ENCODE measurements around the gene HABP2.

DNA sequence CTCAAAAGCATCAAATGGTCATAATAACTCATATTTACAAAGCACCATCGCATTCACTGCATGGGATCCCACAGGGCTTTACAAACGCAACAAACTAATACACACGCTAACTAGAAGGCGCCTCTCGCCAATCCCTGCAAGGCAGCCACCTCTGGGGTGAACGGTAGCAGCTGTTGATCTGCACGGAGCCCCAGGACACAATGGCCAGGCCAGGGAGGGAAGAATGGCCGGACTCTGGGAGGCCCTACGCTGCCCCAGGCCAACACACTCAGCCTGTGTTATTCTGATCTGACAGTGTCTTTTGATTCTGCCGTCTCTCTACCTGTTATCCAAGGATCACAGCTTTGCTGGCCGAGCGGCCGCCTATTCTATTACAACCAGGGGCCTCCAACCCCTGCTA is 41.8 kb downstream of the HABP2 start:
- TF ChIP-seq, protein P1, sequence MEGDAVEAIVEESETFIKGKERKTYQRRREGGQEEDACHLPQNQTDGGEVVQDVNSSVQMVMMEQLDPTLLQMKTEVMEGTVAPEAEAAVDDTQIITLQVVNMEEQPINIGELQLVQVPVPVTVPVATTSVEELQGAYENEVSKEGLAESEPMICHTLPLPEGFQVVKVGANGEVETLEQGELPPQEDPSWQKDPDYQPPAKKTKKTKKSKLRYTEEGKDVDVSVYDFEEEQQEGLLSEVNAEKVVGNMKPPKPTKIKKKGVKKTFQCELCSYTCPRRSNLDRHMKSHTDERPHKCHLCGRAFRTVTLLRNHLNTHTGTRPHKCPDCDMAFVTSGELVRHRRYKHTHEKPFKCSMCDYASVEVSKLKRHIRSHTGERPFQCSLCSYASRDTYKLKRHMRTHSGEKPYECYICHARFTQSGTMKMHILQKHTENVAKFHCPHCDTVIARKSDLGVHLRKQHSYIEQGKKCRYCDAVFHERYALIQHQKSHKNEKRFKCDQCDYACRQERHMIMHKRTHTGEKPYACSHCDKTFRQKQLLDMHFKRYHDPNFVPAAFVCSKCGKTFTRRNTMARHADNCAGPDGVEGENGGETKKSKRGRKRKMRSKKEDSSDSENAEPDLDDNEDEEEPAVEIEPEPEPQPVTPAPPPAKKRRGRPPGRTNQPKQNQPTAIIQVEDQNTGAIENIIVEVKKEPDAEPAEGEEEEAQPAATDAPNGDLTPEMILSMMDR (IDR thresholded peaks at IDR 0.05): no peak
- TF ChIP-seq POLR2A (IDR thresholded peaks at IDR 0.05): no peak
